Coronary artery (tissue), 2 donors: ENCODE measurements around the gene FILIP1.

ENCODE experiments used
- DNase-seq: peaks from one replicate; pipeline ENCODE4 v3.0.0-alpha.2; 2017; ENCODE audit warnings: low spot score
- H3K27ac ChIP-seq, 2 donors: fragments of 200-600 bp; sonication (generic); one replicate each; pipeline ENCODE4 v1.5.1; 2016 to 2019
- H3K4me3 ChIP-seq: fragments of 200-600 bp; sonication (generic); 2 replicates; pipeline ENCODE4 v1.5.1; 2016; ENCODE audit warnings: mild to moderate bottlenecking, moderate library complexity
- TF ChIP-seq, protein P1 (sequence below): fragments of 200-600 bp; sonication (generic); IDR thresholded peaks from one replicate; pipeline ENCODE4 v1.5.1; 2019; ENCODE audit warnings: antibody characterized with exemption

FILIP1 gene

GRCh38 chr6:75528423-75528822, 34.8 kb upstream of the FILIP1 start:
- H3K4me3 ChIP-seq, result no peak overlapping the region
- no peak overlapping the region for H3K27ac ChIP-seq
- no peak for DNase-seq
- TF ChIP-seq, protein P1, sequence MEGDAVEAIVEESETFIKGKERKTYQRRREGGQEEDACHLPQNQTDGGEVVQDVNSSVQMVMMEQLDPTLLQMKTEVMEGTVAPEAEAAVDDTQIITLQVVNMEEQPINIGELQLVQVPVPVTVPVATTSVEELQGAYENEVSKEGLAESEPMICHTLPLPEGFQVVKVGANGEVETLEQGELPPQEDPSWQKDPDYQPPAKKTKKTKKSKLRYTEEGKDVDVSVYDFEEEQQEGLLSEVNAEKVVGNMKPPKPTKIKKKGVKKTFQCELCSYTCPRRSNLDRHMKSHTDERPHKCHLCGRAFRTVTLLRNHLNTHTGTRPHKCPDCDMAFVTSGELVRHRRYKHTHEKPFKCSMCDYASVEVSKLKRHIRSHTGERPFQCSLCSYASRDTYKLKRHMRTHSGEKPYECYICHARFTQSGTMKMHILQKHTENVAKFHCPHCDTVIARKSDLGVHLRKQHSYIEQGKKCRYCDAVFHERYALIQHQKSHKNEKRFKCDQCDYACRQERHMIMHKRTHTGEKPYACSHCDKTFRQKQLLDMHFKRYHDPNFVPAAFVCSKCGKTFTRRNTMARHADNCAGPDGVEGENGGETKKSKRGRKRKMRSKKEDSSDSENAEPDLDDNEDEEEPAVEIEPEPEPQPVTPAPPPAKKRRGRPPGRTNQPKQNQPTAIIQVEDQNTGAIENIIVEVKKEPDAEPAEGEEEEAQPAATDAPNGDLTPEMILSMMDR, result no peak

- no peak for DNase-seq
Measured at GRCh38 chr6:75526502-75527127, 33.0 kb upstream of the FILIP1 start.

DNA sequence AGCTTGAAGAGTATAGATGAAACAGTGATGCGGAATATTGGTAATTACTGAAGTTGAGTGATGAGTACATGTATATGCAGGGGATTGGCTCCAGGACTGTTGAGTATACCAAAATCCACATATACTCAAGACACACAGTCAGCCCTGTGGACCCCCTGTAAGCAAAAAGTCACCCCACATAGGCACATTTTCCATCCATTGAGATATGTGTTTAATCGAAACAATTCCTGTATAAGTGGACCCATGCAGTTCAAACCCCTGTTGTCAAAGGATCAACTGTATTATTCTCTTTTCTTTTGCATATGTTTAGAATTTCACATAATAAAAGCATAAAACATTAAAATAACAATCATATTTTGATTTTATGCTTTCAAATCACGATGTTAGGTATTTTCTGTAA, 32.1 kb upstream of the FILIP1 start:
- no peak overlapping the region for H3K27ac ChIP-seq
- TF ChIP-seq, protein P1, result no peak
- no peak for DNase-seq
- H3K4me3 ChIP-seq, result no peak overlapping the region

More at GRCh38 chr6:75526502-75527127, 33.0 kb upstream of the FILIP1 start:
- no peak overlapping the region for H3K27ac ChIP-seq
- no peak overlapping the region for H3K4me3 ChIP-seq
- TF ChIP-seq, protein P1, result peak; percentile 37

GRCh38 chr6:75524322-75524972, 30.8 kb upstream of the FILIP1 start:
- peak overlapping the region; percentile 27 for H3K4me3 ChIP-seq
- DNase-seq, result no peak
- TF ChIP-seq, protein P1, result no peak
- H3K27ac ChIP-seq, result no peak overlapping the region

DNA sequence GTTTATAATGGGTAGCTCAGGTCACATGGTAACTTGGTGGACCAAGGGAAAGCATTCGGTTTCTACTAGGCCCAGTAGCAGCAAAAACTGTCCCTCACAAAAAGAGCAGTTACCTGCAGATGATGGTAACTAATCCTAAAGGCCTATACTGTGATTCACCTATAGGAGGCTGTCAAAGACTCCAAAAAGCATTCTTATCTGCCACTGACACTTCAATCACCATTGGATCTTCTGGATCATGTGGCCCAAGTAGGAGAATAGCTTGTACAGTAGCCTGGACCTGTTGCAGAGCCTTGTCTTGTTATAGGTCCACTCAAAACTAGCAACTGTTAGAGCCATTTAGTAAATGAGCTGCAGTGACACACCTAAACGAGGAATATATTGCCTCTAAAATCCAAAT, 23.2 kb upstream of the FILIP1 start:
- H3K27ac ChIP-seq, result no peak overlapping the region
- no peak overlapping the region for H3K4me3 ChIP-seq
- TF ChIP-seq, protein P1, result no peak
- no peak for DNase-seq

DNA sequence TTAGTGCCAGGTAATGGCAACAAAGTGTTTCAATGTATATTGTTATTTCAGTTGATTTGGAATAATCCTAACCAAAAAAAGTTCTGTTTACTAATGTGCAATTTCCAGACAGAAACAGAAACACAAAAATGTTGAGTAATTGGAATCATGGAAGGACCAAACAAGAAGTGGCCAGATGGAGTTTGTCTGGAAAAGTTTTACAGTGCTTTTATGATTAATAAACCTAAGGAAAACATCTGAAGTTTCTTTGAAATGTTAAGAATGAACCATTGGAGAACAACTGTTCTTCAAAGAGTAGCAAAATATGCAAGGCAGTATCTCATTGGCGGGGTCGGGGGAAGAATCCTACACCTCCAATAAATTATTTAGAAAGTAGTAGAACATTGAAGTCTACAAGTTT, 19.0 kb upstream of the FILIP1 start:
- DNase-seq, result no peak
- Histone ChIP-seq H3K27ac (no peak overlapping the region), H3K4me3 (no peak overlapping the region)
- TF ChIP-seq, protein P1, result no peak

GRCh38 chr6:75505424-75505823, 11.8 kb upstream of the FILIP1 start:
- DNase-seq, result no peak
- TF ChIP-seq, protein P1, result no peak
- Histone ChIP-seq H3K27ac (no peak overlapping the region), H3K4me3 (no peak overlapping the region)
